IMR-90 (cell line): ENCODE data around the gene ZFP42. TPM values are rescaled to one million over a fixed set of nuclear protein-coding genes. Genes with fewer than 3 reads are reported as not detected.
A peak's percentile ranks its signal among the peaks of the same experiment; 100 is the strongest.

Experiments used
- ATAC-seq: fragments of 200-7000 bp; cut with Tn5 transposase; 2 replicates; pipeline ENCODE4 v1.9.1; 2020; ENCODE audit warnings: low read depth, mild to moderate bottlenecking, moderate library complexity
- BruUV-seq: library from RNA; stranded (reverse); fragments of 400-500 nt; replicated peaks from 2 replicates; lab custom pipeline; 2021; lab: Mats Ljungman, UMichigan
- CTCF ChIA-PET: fragments of 300-600 bp; formaldehyde crosslinking; extraction: SDS; loops from one replicate; lab custom pipeline; 2021; ENCODE audit warnings: antibody characterized with exemption; lab: Yijun Ruan, JAX
- POLR2A ChIA-PET: fragments of 300-600 bp; sonication (Branson Sonifier 250); formaldehyde crosslinking; loops from one replicate; lab custom pipeline; 2022; ENCODE audit warnings: antibody characterized with exemption; ENCODE audit not compliant: unreplicated experiment; lab: Charles Lee
- DNase-seq: peaks from one replicate; pipeline ENCODE4 v3.0.0; 2013
- H2AFZ ChIP-seq: replicated peaks from 2 replicates; pipeline ENCODE3; 2013; ENCODE audit warnings: low read length, mild to moderate bottlenecking; ENCODE audit not compliant: poor library complexity
- H2AK5ac ChIP-seq: 2 replicates; pipeline ENCODE4 v1.6.1; 2013; ENCODE audit warnings: low read depth, low read length, inconsistent platforms
- H2AK9ac ChIP-seq: replicated peaks from 2 replicates; pipeline ENCODE3; 2013; ENCODE audit warnings: mild to moderate bottlenecking, low read depth, low read length, moderate library complexity; ENCODE audit not compliant: poor library complexity
- H2BK120ac ChIP-seq: 2 replicates; pipeline ENCODE4 v1.6.1; 2013; ENCODE audit warnings: low read depth, low read length, inconsistent platforms
- H2BK15ac ChIP-seq: 3 replicates; pipeline ENCODE4 v1.6.1; 2013; ENCODE audit warnings: low read depth, low read length, inconsistent platforms
- H2BK20ac ChIP-seq: 2 replicates; pipeline ENCODE4 v1.6.1; 2013; ENCODE audit warnings: low read depth, mild to moderate bottlenecking, inconsistent platforms, low read length, moderate library complexity
- H2BK5ac ChIP-seq: 2 replicates; pipeline ENCODE4 v1.6.1; 2013; ENCODE audit warnings: mild to moderate bottlenecking, low read depth, low read length, inconsistent platforms; ENCODE audit not compliant: poor library complexity, severe bottlenecking
- H3K14ac ChIP-seq: replicated peaks from 2 replicates; pipeline ENCODE4 v1.6.1; 2013; ENCODE audit warnings: low read depth, low read length, inconsistent platforms
- H3K18ac ChIP-seq: 2 replicates; pipeline ENCODE4 v1.6.1; 2013; ENCODE audit warnings: low read depth, low read length, control low read depth
- H3K23ac ChIP-seq: 2 replicates; pipeline ENCODE4 v1.6.1; 2013; ENCODE audit warnings: low read depth, low read length, inconsistent platforms
- H3K27ac ChIP-seq: 2 replicates; pipeline ENCODE4 v1.5.1; 2013; ENCODE audit warnings: mild to moderate bottlenecking, control low read depth, low read length; ENCODE audit not compliant: insufficient read depth
- H3K27me3 ChIP-seq: 2 replicates; pipeline ENCODE4 v1.6.1; 2013; ENCODE audit warnings: low read length; ENCODE audit not compliant: control insufficient read depth, insufficient read depth
- H3K36me3 ChIP-seq: 2 replicates; pipeline ENCODE4 v1.6.1; 2013; ENCODE audit warnings: low read length, mixed read lengths; ENCODE audit not compliant: control insufficient read depth, insufficient read depth
- H3K4ac ChIP-seq: 2 replicates; pipeline ENCODE4 v1.6.1; 2013; ENCODE audit warnings: low read depth, low read length, inconsistent platforms
- H3K4me1 ChIP-seq: 2 replicates; pipeline ENCODE4 v1.6.1; 2013; ENCODE audit warnings: low read length, mixed read lengths; ENCODE audit not compliant: control insufficient read depth, insufficient read depth
- H3K4me2 ChIP-seq: 2 replicates; pipeline ENCODE4 v1.6.1; 2013; ENCODE audit warnings: low read depth, mild to moderate bottlenecking, control low read depth, low read length, moderate library complexity
- H3K4me3 ChIP-seq: 2 replicates; pipeline ENCODE4 v1.5.1; 2013; ENCODE audit warnings: low read depth, mild to moderate bottlenecking, control low read depth, low read length, moderate library complexity; ENCODE audit not compliant: insufficient read depth
- H3K56ac ChIP-seq: 2 replicates; pipeline ENCODE4 v1.6.1; 2013; ENCODE audit warnings: low read length, inconsistent platforms; ENCODE audit not compliant: insufficient read depth; ENCODE audit errors: extremely low read depth
- H3K79me1 ChIP-seq, 2 experiments: 2 replicates each; pipeline ENCODE4 v1.6.1; 2013; ENCODE audit warnings: low read length in 2 of 2, inconsistent platforms in 1 of 2, low read depth in 1 of 2
- H3K9ac ChIP-seq: 2 replicates; pipeline ENCODE4 v1.6.1; 2013; ENCODE audit warnings: low read depth, low read length, control low read depth
- H3K9me1 ChIP-seq: 2 replicates; pipeline ENCODE4 v1.6.1; 2013; ENCODE audit warnings: low read length, inconsistent platforms; ENCODE audit not compliant: insufficient read depth
- H3K9me3 ChIP-seq: 2 replicates; pipeline ENCODE4 v1.6.1; 2013; ENCODE audit warnings: low read length; ENCODE audit not compliant: control insufficient read depth, insufficient read depth
- H4K20me1 ChIP-seq: 2 replicates; pipeline ENCODE4 v1.6.1; 2013; ENCODE audit warnings: low read length, inconsistent platforms; ENCODE audit not compliant: insufficient read depth
- H4K5ac ChIP-seq: 2 replicates; pipeline ENCODE4 v1.6.1; 2013; ENCODE audit warnings: mild to moderate bottlenecking, low read depth, low read length, control low read depth
- H4K8ac ChIP-seq, 2 experiments: 2 replicates each; pipeline ENCODE4 v1.6.1; 2013; ENCODE audit warnings: low read depth in 2 of 2, low read length in 2 of 2, control low read depth in 1 of 2, inconsistent platforms in 1 of 2
- H4K91ac ChIP-seq: 2 replicates; pipeline ENCODE4 v1.6.1; 2013; ENCODE audit warnings: low read depth, low read length, inconsistent platforms; ENCODE audit not compliant: insufficient read depth
- BHLHE40 ChIP-seq: fragments of 150-350 bp; IDR thresholded peaks from 2 replicates; pipeline ENCODE4 v1.6.1; 2016; ENCODE audit warnings: mild to moderate bottlenecking, low read depth, low read length
- CHD1 ChIP-seq: IDR thresholded peaks from 2 replicates; pipeline ENCODE4 v1.6.1; 2012; ENCODE audit warnings: low read depth, low read length, improper control_type of control experiment
- CTCF ChIP-seq: conservative IDR thresholded peaks from 2 replicates; pipeline ENCODE4 v1.5.1; 2012; ENCODE audit warnings: mild to moderate bottlenecking, low read depth, low read length, improper control_type of control experiment
- WGBS, 2 experiments: methylation state at CpG; one replicate each; pipeline versions ENCODE4 v1.1.5 to v1.1.7; 2013; ENCODE audit warnings: missing lambda C conversion rate in 2 of 2; ENCODE audit not compliant: insufficient read length in 1 of 2; ENCODE audit errors: extremely low coverage in 2 of 2; 5-methylcytosine and 5-hydroxymethylcytosine counted together
- dilution Hi-C: fragments of 300-500 bp; cut with HindIII; formaldehyde crosslinking; loops from one replicate; pipeline ENCODE4 v1.14.3; 2018; ENCODE audit warnings: low sequenced_read_pairs; ENCODE audit not compliant: unreplicated experiment
- in situ Hi-C: fragments of 300-500 bp; cut with MboI; formaldehyde crosslinking; loops from 3 replicates; pipeline ENCODE4 v1.14.3; 2019; ENCODE audit warnings: low sequenced_read_pairs, inconsistent platforms, mixed read lengths
- intact Hi-C: fragments of 100-400 bp; cut with micrococcal nuclease; formaldehyde crosslinking; loops from 2 replicates; pipeline ENCODE4 v1.10.0; 2022
- polyA plus RNA-seq, 3 experiments: library from polyadenylated mRNA; depleted of rRNA; stranded (reverse); fragments of >200 nt; gene quantifications; 2 replicates each; pipeline ENCODE4 v1.2.3, GENCODE V29; 2012; ENCODE audit warnings: low replicate concordance in 1 of 3
- total RNA-seq: library from RNA; depleted of rRNA; stranded (reverse); fragments of >200 nt; gene quantifications from 2 replicates; pipeline ENCODE4 v1.2.3, GENCODE V29; 2012

The ZFP42 gene
- total and polyA plus RNA-seq, 2 of the 4 experiments (the other 2 are of a cell fraction) = not detected

GRCh38 chr4:187962926-187963325 is 32.6 kb upstream of the ZFP42 start:
- H3K4me2 ChIP-seq = peak overlapping the region; percentile 80; the same call in 1 of the 2 replicates
- 0 out of 2 replicates have a peak overlapping the region, but pooled peaks have one; percentile 6 for H2BK20ac ChIP-seq
- no peak overlapping the region for H3K56ac ChIP-seq
- no peak overlapping the region for H3K4me3 ChIP-seq
- ChIA-PET CTCF (no interaction called here), POLR2A (no interaction called here)
- BruUV-seq = no TSS peak
- no peaks in the 10 kb centered on the region for H3K9me1 ChIP-seq
- ATAC-seq (peak; percentile 49), DNase-seq (peak; percentile 1)
- no peak overlapping the region for H3K4ac ChIP-seq
- H3K18ac ChIP-seq = 0 out of 2 replicates have a peak overlapping the region, but pooled peaks have one; percentile 4
- in situ Hi-C loops (no loop called here), intact Hi-C loops (no loop called here), dilution Hi-C loops (no loop called here)
- H3K9me3 ChIP-seq = no peaks in the 10 kb centered on the region
- H2BK120ac ChIP-seq = no peak overlapping the region
- no CpG with 5 or more reads among the region's 3 CpGs for WGBS, 2 experiments
- TF ChIP-seq CHD1 = no peak
- TF ChIP-seq CTCF = no peak
- TF ChIP-seq BHLHE40 = no peak
- no peak overlapping the region; the same call in 2 of the 3 replicates for H2BK15ac ChIP-seq
- peaks cover 3% of the 10 kb centered on the region; the same call in 1 of the 2 replicates for H3K4me1 ChIP-seq
- H4K20me1 ChIP-seq = no peaks in the 10 kb centered on the region
- no peak overlapping the region for H4K8ac ChIP-seq
- no peak overlapping the region for H4K91ac ChIP-seq
- H3K79me1 ChIP-seq = no peaks in the 10 kb centered on the region
- peak overlapping the region; percentile 75; the same call in 1 of the 2 replicates for H3K27ac ChIP-seq
- no peak overlapping the region for H2AK5ac ChIP-seq
- H2BK5ac ChIP-seq = no peak overlapping the region
- H3K27me3 ChIP-seq = no peaks in the 10 kb centered on the region
- no peak overlapping the region for H3K9ac ChIP-seq
- H3K23ac ChIP-seq = no peak overlapping the region
- no peak overlapping the region for H2AK9ac ChIP-seq
- no peak overlapping the region for H4K5ac ChIP-seq
- H3K14ac ChIP-seq = no peak overlapping the region
- H3K36me3 ChIP-seq = no peaks in the 10 kb centered on the region
- no peak overlapping the region for H2AFZ ChIP-seq
